Spleen (tissue), 11 donors: Measurements from ENCODE around the gene SDF2L1. TPM values are rescaled to one million over a fixed set of nuclear protein-coding genes. Genes with fewer than 3 reads are reported as not detected.

Experiments
- DNase-seq: peaks from one replicate; pipeline ENCODE4 v3.0.0-alpha.2; 2020
- H3K27ac ChIP-seq, 8 donors: fragments of 200-600 bp; sonication (generic) in 7 of 8; 1 replicate in 4 of 8; 2 replicates in 4 of 8; pipeline versions ENCODE4 v1.5.0 to v1.8.0; 2016 to 2021; ENCODE audit warnings: inconsistent platforms in 4 of 8, mild to moderate bottlenecking in 4 of 8, moderate library complexity in 1 of 8
- H3K27me3 ChIP-seq, 7 donors: fragments of 200-600 bp; sonication (generic) in 6 of 7; replicated peaks in 1 of 7; 1 replicate in 4 of 7; 2 replicates in 3 of 7; pipeline versions ENCODE4 v1.5.0 to v1.8.0; 2016 to 2021; ENCODE audit warnings: inconsistent platforms in 3 of 7, mild to moderate bottlenecking in 1 of 7
- H3K36me3 ChIP-seq, 6 donors: fragments of 200-600 bp; sonication (generic) in 5 of 6; 1 replicate in 4 of 6; 2 replicates in 2 of 6; pipeline versions ENCODE4 v1.5.0 to v1.8.0; 2016 to 2021; ENCODE audit warnings: inconsistent platforms in 2 of 6
- H3K4me1 ChIP-seq, 6 donors: fragments of 200-600 bp; sonication (generic) in 5 of 6; 1 replicate in 3 of 6; 2 replicates in 3 of 6; pipeline versions ENCODE4 v1.5.0 to v1.8.0; 2016 to 2021; ENCODE audit warnings: inconsistent platforms in 3 of 6
- H3K4me3 ChIP-seq, 8 donors: fragments of 200-600 bp; sonication (generic) in 7 of 8; 1 replicate in 4 of 8; 2 replicates in 4 of 8; pipeline versions ENCODE4 v1.5.0 to v1.8.0; 2016 to 2021; ENCODE audit warnings: inconsistent platforms in 4 of 8, mild to moderate bottlenecking in 4 of 8, moderate library complexity in 2 of 8
- H3K9me3 ChIP-seq, 8 donors: fragments of 200-600 bp; sonication (generic) in 7 of 8; 1 replicate in 4 of 8; 2 replicates in 4 of 8; pipeline versions ENCODE4 v1.5.0 to v1.8.0; 2016 to 2021; ENCODE audit warnings: inconsistent platforms in 4 of 8
- POLR2A ChIP-seq, 3 donors: fragments of 450-650 bp; IDR thresholded peaks; one replicate each; pipeline ENCODE4 v1.5.1; 2017; ENCODE audit warnings: antibody characterized with exemption in 3 of 3, mild to moderate bottlenecking in 1 of 3
- POLR2AphosphoS5 ChIP-seq, 3 donors: sonication (generic); formaldehyde crosslinking; IDR thresholded peaks; one replicate each; pipeline ENCODE4 v1.5.1; 2017; ENCODE audit warnings: antibody characterized with exemption in 3 of 3
- WGBS, 5 donors: extraction: QIAGEN DNeasy Blood & Tissue Kit in 3 of 5; methylation state at CpG; one replicate each; pipeline versions ENCODE4 v1.1.5 to v1.1.7; 2013 to 2018; 5-methylcytosine and 5-hydroxymethylcytosine counted together
- intact Hi-C: fragments of 100-400 bp; cut with DNase I; formaldehyde crosslinking; loops from one replicate; pipeline ENCODE4 v1.15.0; 2023; ENCODE audit warnings: low total_unique reads
- polyA plus RNA-seq, 3 donors: library from polyadenylated mRNA; stranded (reverse); fragments of 200-250 nt; gene quantifications; one replicate each; pipeline ENCODE4 v1.2.1, GENCODE V29; 2013
- total RNA-seq, 7 donors: library from RNA; depleted of rRNA in 3 of 7; stranded (reverse); fragments of >200 nt in 3 of 7; fragmentation: NEBNext Ultra II Directional in 4 of 7; extraction: Animal tissue kit (Norgen Biotek cat#: 25700) in 4 of 7; gene quantifications; one replicate each; pipeline versions ENCODE4 v1.1.0 to v1.2.1, GENCODE V29; 2016 to 2021
- TF ChIP-seq, protein P1 (sequence below), 11 experiments: fragments of 200-600 bp in 7 of 11; fragments of 450-650 bp in 4 of 11; sonication (generic) in 4 of 11; IDR thresholded peaks in 8 of 11; conservative IDR thresholded peaks in 3 of 11; 1 replicate in 7 of 11; 2 replicates in 4 of 11; pipeline versions ENCODE4 v1.4.0 to v1.8.0; 2016 to 2021; ENCODE audit warnings: antibody characterized with exemption in 11 of 11, inconsistent platforms in 4 of 11, mild to moderate bottlenecking in 1 of 11
- donor health status: healthy with polysubstance abuse.
- donor health status: DM: no; HTN: no; CAD: no; lungs with moderate emphysema.
- donor health status: DM: no; HTN: no; CAD: no.
- donor health status: Bipolar disorder and iron deficiency.
- donor health status: healthy.
- donor health status: DM: no; HTN: no; CAD: no.
- donor health status: DM: yes; HTN: yes; CAD: no.

Gene SDF2L1
- total and polyA plus RNA-seq, 10 donors = 16.6 to 51.9 (median 35.6) TPM

DNA sequence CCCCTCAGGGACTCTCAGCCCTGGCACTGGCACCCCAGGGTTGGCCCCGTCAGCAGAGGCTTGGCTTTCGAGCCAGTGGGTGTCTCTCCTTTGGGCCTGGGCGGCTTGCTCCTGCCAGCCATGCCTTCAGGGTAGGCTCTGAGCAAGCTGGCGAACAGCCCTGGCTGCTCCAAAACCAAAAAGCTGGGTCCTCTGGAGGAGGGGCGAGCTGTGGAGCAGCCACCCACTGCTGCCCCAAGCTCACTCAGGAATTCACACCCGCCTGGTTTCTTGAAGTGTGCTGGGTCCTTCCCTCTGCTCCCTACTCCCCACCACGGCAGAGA lies 18.5 kb upstream of the SDF2L1 start:
- Histone ChIP-seq H3K4me1 (peaks cover 4 to 97% (median 66%) of the 10 kb centered on the region in 6 donors), H3K9me3 (no peaks in the 10 kb centered on the region), H3K36me3 (peaks cover 0 to 90% (median 30%) of the 10 kb centered on the region in 6 donors), H3K27ac (peak overlapping the region in 2 of 8 donors; percentile 23 to 68), H3K4me3 (no peak overlapping the region), H3K27me3 (no peaks in the 10 kb centered on the region)
- intact Hi-C loops = no loop called here
- 88 to 94% (median 93%) methylated on average over 3 to 7 of the region's 7 CpGs for WGBS, 5 donors
- TF ChIP-seq, protein P1, sequence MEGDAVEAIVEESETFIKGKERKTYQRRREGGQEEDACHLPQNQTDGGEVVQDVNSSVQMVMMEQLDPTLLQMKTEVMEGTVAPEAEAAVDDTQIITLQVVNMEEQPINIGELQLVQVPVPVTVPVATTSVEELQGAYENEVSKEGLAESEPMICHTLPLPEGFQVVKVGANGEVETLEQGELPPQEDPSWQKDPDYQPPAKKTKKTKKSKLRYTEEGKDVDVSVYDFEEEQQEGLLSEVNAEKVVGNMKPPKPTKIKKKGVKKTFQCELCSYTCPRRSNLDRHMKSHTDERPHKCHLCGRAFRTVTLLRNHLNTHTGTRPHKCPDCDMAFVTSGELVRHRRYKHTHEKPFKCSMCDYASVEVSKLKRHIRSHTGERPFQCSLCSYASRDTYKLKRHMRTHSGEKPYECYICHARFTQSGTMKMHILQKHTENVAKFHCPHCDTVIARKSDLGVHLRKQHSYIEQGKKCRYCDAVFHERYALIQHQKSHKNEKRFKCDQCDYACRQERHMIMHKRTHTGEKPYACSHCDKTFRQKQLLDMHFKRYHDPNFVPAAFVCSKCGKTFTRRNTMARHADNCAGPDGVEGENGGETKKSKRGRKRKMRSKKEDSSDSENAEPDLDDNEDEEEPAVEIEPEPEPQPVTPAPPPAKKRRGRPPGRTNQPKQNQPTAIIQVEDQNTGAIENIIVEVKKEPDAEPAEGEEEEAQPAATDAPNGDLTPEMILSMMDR (IDR thresholded peaks at IDR 0.05 in 8 of 11, conservative IDR thresholded peaks at IDR 0.05 in 3 of 11) = no peak
- TF ChIP-seq POLR2AphosphoS5 (IDR thresholded peaks at IDR 0.05) (peak in 1 of 3 donors; percentile 64), POLR2A (IDR thresholded peaks at IDR 0.05) (no peak)
- DNase-seq = no peak

DNA sequence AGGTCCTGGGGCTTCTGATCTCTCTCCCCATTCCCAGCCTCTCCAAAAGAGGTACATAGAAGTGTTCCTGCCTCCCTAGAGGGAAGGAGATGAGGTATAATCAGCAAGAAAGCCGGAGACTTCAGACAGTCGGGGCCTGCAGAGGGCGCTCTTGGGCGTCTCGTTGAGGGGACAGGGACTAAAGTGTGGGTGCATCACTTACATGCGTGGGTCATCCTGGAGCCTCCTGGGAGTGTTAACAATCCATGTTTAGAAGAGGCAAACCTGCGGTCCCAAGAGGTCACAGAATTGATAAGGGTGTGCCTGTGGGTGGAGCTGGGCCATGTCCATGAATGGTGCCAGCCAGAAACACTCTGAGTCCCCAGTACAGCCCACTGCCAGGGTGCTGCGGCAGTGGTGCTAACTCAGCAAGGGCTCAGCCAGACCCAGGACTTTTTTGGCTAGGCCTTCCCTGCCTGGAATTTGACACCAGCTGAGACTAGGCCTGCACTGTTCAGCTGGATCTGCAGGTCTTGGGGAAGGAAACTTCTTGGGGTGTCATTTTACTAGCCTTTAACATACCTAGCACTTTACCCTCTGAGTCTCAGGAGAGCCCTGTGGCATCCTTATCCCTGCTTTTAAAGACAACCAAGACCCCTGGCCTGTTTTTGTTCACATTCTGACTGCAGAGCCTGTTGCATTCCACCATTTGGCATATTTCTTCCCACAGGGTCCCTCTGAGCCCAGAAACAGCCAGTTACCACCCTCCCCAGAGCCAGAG lies 17.8 kb upstream of the SDF2L1 start:
- Histone ChIP-seq H3K4me1 (peaks cover 10 to 98% (median 73%) of the 10 kb centered on the region in 6 donors), H3K27ac (peak overlapping the region in 4 of 8 donors; percentile 23 to 47 (median 39)), H3K36me3 (peaks cover 0 to 88% (median 30%) of the 10 kb centered on the region in 6 donors), H3K27me3 (no peaks in the 10 kb centered on the region), H3K9me3 (no peaks in the 10 kb centered on the region), H3K4me3 (no peak overlapping the region)
- intact Hi-C loops = no loop called here
- no peak for DNase-seq
- WGBS, 5 donors = 71 to 88% (median 78%) methylated on average over 8 of the region's 8 CpGs
- TF ChIP-seq POLR2AphosphoS5 (IDR thresholded peaks at IDR 0.05) = no peak
- TF ChIP-seq, protein P1 (IDR thresholded peaks at IDR 0.05 in 8 of 11, conservative IDR thresholded peaks at IDR 0.05 in 3 of 11) = peak in 3 of 11 experiments; percentile 13 to 39 (median 26)

DNA sequence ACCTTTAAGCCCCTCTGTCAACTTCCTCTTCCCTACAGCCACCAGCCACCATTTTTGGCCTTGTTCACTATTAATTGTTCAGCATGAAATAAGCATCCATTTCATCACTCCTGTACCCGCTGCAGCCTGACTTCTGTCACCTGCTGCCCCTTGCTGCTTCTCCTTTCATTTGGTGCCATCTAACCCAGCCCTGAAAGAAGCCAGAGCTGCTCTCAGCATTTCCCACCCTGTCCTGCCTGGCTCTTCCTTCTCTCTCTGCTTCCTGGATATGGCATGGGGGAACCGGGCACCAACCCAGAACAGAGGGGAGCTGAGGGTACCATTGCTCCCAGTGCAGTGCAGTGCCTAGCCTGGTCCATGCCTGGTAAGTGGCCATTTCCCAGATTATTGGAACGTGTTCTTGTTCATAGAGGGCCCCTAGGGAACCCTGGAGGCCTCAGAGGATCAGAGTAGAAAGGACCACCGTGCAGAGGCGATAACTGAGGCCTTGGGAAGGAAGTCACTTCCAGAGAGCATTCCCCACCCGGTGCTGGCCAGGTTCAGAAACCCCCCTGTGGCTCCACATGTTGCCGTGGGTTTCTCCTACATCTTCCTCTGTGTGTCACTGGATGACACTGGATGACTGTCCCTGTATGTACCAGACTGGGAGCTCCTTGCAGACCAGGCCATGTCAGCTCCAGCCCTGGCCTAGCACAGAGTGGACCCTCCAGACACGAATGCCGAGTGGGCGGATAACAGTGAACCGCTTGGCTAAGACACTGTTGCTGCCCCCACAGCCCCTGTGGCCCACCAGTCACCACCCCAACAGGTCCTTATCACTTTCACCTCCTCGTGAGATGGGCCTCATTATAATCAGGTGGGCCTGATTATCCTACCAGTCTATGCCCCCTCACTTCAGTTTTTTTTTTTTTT lies 17.0 kb upstream of the SDF2L1 start:
- H3K27ac ChIP-seq = peak overlapping the region in 5 of 8 donors; percentile 18 to 47 (median 33)
- TF ChIP-seq, protein P1 (IDR thresholded peaks at IDR 0.05 in 8 of 11, conservative IDR thresholded peaks at IDR 0.05 in 3 of 11) = no peak
- TF ChIP-seq POLR2AphosphoS5 (IDR thresholded peaks at IDR 0.05) = peak in 2 of 3 donors; percentile 8 to 31
- TF ChIP-seq POLR2A (IDR thresholded peaks at IDR 0.05) = no peak
- H3K4me3 ChIP-seq = no peak overlapping the region
- no peaks in the 10 kb centered on the region for H3K9me3 ChIP-seq
- DNase-seq = no peak
- H3K36me3 ChIP-seq = peaks cover 0 to 80% (median 30%) of the 10 kb centered on the region in 6 donors
- H3K27me3 ChIP-seq = no peaks in the 10 kb centered on the region
- intact Hi-C loops = no loop called here
- H3K4me1 ChIP-seq = peaks cover 12 to 92% (median 77%) of the 10 kb centered on the region in 6 donors
- WGBS, 5 donors = 74 to 90% (median 85%) methylated on average over 12 of the region's 12 CpGs
